ENCODE data around the gene C19orf44. TPM values are rescaled to one million over a fixed set of nuclear protein-coding genes. Genes with fewer than 3 reads are reported as not detected.
A peak's percentile ranks its signal among the peaks of the same experiment; 100 is the strongest.
"Not testable (repeated sequence)": the region's sequence is repeated elsewhere in the genome, so short reads cannot be mapped to it uniquely, and the experiment has no call there.

Gene C19orf44
- total RNA-seq, 6 donors from 2014 or later, result 4.3 to 26.2 (median 5.7) TPM

DNA sequence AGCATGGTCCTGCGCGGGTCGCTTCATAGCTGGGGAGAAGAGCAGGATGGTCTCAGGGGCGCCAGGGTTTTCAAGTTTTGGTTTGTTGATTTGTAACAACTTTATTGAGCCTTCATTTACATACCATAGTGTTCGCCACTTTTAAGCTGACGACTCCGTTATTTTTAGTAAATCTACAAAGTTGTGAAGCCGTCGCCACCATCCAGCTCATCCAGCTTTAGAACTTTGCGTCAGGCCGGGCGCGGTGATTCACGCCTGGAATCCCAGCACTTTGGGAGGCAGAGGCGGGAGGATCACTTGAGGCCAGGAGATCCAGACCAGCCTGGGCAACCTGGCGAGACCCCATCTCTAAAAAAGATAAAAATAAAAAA, 404 bp downstream of the C19orf44 start:
- DNase-seq, result no peak
- TF ChIP-seq POLR2A (IDR thresholded peaks at IDR 0.05) (no peak), POLR2AphosphoS5 (IDR thresholded peaks at IDR 0.05) (no peak), EP300 (IDR thresholded peaks at IDR 0.05) (no peak)
- TF ChIP-seq, protein P1, sequence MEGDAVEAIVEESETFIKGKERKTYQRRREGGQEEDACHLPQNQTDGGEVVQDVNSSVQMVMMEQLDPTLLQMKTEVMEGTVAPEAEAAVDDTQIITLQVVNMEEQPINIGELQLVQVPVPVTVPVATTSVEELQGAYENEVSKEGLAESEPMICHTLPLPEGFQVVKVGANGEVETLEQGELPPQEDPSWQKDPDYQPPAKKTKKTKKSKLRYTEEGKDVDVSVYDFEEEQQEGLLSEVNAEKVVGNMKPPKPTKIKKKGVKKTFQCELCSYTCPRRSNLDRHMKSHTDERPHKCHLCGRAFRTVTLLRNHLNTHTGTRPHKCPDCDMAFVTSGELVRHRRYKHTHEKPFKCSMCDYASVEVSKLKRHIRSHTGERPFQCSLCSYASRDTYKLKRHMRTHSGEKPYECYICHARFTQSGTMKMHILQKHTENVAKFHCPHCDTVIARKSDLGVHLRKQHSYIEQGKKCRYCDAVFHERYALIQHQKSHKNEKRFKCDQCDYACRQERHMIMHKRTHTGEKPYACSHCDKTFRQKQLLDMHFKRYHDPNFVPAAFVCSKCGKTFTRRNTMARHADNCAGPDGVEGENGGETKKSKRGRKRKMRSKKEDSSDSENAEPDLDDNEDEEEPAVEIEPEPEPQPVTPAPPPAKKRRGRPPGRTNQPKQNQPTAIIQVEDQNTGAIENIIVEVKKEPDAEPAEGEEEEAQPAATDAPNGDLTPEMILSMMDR (IDR thresholded peaks at IDR 0.05), result no peak

DNA sequence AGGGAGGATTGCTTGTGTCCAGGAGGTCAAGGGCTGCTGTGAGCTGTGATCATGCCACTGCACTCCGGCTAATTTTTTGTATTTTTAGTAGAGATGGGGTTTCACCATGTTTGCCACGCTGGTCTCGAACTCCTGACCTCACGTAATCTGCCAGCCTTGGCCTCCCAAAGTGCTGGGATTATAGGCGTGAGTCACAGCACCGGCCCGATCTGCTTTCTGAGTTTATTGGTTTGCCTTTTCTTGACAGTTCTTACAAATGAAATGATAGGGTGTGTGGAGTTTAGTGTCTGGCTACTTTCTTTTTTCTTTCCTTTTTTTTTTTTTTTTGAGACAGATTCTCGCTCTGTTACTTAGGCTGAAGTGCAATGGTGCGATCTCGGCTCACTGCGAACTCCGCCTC, 848 bp downstream of the C19orf44 start:
- H3K4me1 ChIP-seq, result peaks cover 5 to 14% (median 8%) of the 10 kb centered on the region in 4 donors
- H3K9me3 ChIP-seq, result no peaks in the 10 kb centered on the region
- no peak overlapping the region for H3K27ac ChIP-seq
- H3K36me3 ChIP-seq, result peaks cover 0 to 8% (median 0%) of the 10 kb centered on the region in 4 donors
- TF ChIP-seq POLR2AphosphoS5 (IDR thresholded peaks at IDR 0.05) (no peak), EP300 (IDR thresholded peaks at IDR 0.05) (no peak), POLR2A (IDR thresholded peaks at IDR 0.05) (no peak)
- TF ChIP-seq, protein P1 (IDR thresholded peaks at IDR 0.05), result no peak
- WGBS, 2 donors, result 84 to 90% methylated on average over 12 of the region's 12 CpGs
- H3K4me3 ChIP-seq, result peak overlapping the region in 3 of 4 donors; percentile 77 to 85 (median 84)
- ATAC-seq (ENCODE audit: low FRiP score in 2 of 2), result no peak
- no peak for DNase-seq
- no peaks in the 10 kb centered on the region for H3K27me3 ChIP-seq

More for the DNA sequence above, 404 bp downstream of the C19orf44 start:
- Histone ChIP-seq H3K36me3 (peaks cover 0 to 5% (median 0%) of the 10 kb centered on the region in 4 donors), H3K4me3 (peak overlapping the region; percentile 66 to 85 (median 80)), H3K4me1 (peaks cover 5 to 14% (median 8%) of the 10 kb centered on the region in 4 donors), H3K27ac (peak overlapping the region; percentile 37 to 77 (median 54)), H3K9me3 (no peaks in the 10 kb centered on the region), H3K27me3 (no peaks in the 10 kb centered on the region)
- ATAC-seq (ENCODE audit: low FRiP score in 2 of 2), result peak in 1 of 2 donors; percentile 43
- WGBS, 2 donors, result 35 to 40% methylated on average over 12 to 16 of the region's 16 CpGs

DNA sequence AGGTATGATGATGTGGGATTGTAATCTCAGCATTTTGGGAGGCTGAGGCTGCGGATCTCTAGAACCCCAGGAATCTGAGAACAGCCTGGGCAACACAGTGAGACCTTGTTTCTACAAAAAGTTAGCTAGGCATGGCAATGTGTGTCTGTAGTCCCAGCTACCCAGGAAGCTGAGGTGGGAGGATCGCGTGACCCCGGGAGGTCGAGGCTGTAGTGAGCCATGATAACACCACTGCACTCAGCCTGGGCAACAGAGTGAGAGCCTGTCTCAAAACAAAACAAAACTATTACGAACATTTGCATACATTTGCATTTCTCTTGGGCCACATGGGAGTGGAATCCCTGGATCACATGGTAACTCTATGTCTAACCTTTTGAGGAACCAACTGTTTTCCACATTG, 1.6 kb downstream of the C19orf44 start:
- Histone ChIP-seq H3K36me3 (peaks cover 0 to 13% (median under 1%) of the 10 kb centered on the region in 4 donors), H3K27me3 (no peaks in the 10 kb centered on the region), H3K27ac (no peak overlapping the region), H3K9me3 (no peaks in the 10 kb centered on the region), H3K4me1 (peaks cover 5 to 14% (median 8%) of the 10 kb centered on the region in 4 donors), H3K4me3 (no peak overlapping the region)
- 90 to 97% methylated on average over 6 of the region's 6 CpGs for WGBS, 2 donors
- no peak for DNase-seq
- ATAC-seq (ENCODE audit: low FRiP score in 2 of 2), result no peak
- TF ChIP-seq POLR2AphosphoS5 (IDR thresholded peaks at IDR 0.05), result no peak
- TF ChIP-seq EP300 (IDR thresholded peaks at IDR 0.05), result no peak
- TF ChIP-seq, protein P1 (IDR thresholded peaks at IDR 0.05), result no peak
- TF ChIP-seq POLR2A (IDR thresholded peaks at IDR 0.05), result no peak

DNA sequence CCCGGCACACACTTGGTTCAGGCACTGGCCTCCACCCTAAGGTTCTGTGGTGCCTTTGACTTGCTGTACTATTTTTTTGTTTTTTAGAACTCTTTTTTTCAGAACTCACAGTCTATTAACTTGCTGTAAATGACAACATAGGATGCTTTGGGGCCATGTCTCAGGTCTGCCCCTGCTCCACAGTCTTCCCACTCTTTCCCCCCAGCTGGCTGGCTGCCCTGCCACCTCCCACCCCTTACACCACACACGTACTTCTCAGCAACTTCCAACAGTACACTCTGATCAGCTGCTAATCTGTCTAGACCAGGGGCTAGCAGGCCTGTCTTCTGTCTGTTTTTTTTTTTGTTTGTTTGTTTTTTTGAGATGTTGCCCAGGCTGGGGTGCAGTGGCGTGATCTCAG, 8.1 kb downstream of the C19orf44 start:
- Histone ChIP-seq H3K27ac (no peak overlapping the region), H3K9me3 (no peaks in the 10 kb centered on the region), H3K4me3 (no peak overlapping the region), H3K36me3 (peaks cover 0 to 41% (median 8%) of the 10 kb centered on the region in 4 donors), H3K27me3 (no peaks in the 10 kb centered on the region), H3K4me1 (no peaks in the 10 kb centered on the region)
- ATAC-seq (ENCODE audit: low FRiP score in 2 of 2) (no peak), DNase-seq (no peak)
- no peak for TF ChIP-seq EP300 (IDR thresholded peaks at IDR 0.05)
- TF ChIP-seq POLR2A (IDR thresholded peaks at IDR 0.05), result no peak
- 87 to 88% methylated on average over 3 of the region's 3 CpGs for WGBS, 2 donors

DNA sequence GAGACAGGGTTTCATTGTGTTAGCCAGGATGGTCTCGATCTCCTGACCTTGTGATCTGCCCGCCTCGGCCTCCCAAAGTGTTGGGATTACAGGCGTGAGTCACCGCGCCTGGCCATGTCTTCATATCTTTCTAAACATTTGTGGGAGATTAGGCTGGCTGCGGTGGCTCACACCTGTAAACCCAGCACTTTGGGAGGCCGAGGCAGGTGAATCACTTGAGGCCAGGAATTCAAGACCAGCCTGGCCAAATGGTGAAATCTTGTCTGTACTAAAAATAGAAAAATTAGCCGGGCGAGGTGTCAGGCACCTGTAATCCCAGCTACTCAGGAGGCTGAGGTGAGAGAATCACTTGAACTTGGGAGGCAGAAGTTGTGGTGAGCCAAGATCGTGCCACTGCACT, 10.0 kb downstream of the C19orf44 start:
- not testable (repeated sequence) for H3K4me3 ChIP-seq; H3K27me3 ChIP-seq; ATAC-seq (ENCODE audit: low FRiP score in 2 of 2); H3K4me1 ChIP-seq; H3K27ac ChIP-seq; H3K9me3 ChIP-seq; DNase-seq
- WGBS, 2 donors, result 87 to 93% methylated on average over 11 of the region's 11 CpGs
- H3K36me3 ChIP-seq, result peaks cover 0 to 53% (median 22%) of the 10 kb centered on the region in 4 donors

DNA sequence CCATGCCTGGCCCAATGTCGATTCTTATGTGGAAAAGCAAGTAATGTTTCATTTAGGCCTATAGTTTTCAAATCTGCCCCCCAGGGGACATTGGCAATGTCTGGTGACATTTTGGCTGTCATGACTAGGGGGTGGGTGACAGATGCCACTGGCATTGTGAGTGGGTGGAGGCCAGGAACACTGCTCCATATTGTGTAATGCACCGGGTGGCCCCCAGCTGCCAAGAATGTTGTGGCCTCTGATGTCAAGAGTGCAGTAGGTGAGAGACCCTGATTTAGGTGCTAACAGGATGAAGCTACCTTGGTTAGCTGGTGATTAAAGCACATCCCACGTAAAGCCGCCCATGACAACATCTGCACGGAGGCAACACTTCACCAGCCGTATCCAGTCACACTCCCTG, 10.8 kb downstream of the C19orf44 start:
- Histone ChIP-seq H3K4me1 (no peaks in the 10 kb centered on the region), H3K27me3 (no peaks in the 10 kb centered on the region), H3K36me3 (peaks cover 0 to 53% (median 22%) of the 10 kb centered on the region in 4 donors), H3K4me3 (no peak overlapping the region), H3K9me3 (no peaks in the 10 kb centered on the region), H3K27ac (no peak overlapping the region)
- WGBS, 2 donors, result 93 to 99% methylated on average over 5 to 6 of the region's 6 CpGs
- DNase-seq (no peak), ATAC-seq (ENCODE audit: low FRiP score in 2 of 2) (no peak)
- TF ChIP-seq, protein P1 (IDR thresholded peaks at IDR 0.05), result no peak
- no peak for TF ChIP-seq POLR2A (IDR thresholded peaks at IDR 0.05)
- TF ChIP-seq POLR2AphosphoS5 (IDR thresholded peaks at IDR 0.05), result no peak
- TF ChIP-seq EP300 (IDR thresholded peaks at IDR 0.05), result no peak
